CD4-positive, alpha-beta T cell treated with Interferon gamma for 1 hour (primary cell): Measurements from ENCODE around the gene MT1M.

Experiments used
- DNase-seq: peaks from one replicate; pipeline ENCODE4 v3.0.0-alpha.2; 2020

MT1M gene

DNA sequence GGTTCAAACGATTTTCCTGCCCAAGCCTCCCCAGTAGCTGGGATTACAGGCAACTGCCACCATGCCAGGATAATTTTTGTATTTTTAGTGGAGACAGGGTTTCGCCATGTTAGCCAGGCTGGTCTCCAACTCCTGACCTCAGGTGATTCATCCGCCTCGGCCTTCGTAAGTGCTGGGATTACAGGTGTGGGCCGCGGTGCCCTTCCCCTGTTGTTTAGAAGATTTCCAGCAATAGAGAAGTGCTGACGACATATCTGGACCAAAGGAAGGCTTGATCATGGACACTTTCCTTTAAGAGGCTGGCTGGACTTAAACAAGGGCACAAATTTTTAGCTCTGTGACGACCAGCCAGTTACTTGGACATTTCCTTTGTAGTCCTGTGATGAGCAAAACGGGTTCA lies 1.3 kb upstream of the MT1M start:
- no peak for DNase-seq

DNA sequence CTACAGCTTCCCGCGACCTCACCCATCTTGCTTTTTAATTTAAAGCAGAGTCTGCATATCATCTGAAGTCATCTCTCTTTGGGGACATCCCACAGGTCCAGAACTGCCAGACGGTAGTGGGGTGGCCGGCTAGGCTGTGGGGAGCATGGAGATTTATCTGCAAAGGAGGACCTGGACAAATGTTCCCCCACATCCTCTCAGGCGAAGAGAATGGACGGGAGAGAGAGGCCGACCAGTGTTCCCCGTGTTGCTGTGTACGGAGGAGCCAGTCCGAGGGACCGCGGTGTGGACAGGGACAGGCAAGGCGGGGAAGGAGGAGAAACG lies 665 bp upstream of the MT1M start:
- no peak for DNase-seq

DNA sequence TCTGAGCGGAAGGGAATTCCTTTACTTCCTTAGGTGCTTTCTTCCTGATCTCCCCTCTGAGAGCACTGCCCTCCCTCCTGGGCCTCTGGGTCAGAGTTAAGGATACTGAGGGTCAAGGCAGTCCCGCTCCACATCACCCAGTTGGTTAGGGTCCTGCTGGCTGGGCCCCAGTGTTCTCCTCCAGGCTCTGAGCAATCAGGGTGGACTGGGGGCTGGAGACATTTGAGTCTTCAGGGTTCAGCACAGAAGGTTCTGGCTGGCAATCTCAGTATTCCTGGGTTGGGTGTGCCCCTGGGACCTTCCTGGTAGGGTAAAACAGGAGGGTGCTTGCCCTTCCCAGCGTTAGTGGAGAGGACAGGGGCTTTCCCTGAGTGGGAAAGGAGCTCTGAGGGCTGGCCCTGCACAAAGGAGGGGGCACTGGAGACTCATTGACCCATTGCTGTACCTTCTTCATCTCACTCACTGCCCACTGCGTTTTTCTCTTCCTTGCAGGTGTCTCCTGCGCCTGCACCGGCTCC lies 448 bp downstream of the MT1M start:
- no peak for DNase-seq

DNA sequence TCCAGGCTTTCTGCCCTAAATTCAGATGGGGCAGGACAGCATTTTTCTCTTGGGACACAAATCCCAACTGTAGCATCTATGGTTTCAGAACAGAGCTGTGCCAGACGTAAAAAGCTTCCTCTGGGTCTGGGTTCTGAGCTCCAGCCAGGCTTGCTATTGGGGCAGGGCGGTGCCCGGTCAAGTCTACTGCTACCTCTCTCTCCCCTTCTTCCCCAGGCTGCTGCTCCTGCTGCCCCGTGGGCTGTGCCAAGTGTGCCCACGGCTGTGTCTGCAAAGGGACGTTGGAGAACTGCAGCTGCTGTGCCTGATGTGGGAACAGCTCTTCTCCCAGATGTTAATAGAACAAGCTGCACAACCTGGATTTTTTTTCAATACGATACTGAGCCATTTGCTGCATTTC lies 1.1 kb downstream of the MT1M start:
- DNase-seq: no peak

DNA sequence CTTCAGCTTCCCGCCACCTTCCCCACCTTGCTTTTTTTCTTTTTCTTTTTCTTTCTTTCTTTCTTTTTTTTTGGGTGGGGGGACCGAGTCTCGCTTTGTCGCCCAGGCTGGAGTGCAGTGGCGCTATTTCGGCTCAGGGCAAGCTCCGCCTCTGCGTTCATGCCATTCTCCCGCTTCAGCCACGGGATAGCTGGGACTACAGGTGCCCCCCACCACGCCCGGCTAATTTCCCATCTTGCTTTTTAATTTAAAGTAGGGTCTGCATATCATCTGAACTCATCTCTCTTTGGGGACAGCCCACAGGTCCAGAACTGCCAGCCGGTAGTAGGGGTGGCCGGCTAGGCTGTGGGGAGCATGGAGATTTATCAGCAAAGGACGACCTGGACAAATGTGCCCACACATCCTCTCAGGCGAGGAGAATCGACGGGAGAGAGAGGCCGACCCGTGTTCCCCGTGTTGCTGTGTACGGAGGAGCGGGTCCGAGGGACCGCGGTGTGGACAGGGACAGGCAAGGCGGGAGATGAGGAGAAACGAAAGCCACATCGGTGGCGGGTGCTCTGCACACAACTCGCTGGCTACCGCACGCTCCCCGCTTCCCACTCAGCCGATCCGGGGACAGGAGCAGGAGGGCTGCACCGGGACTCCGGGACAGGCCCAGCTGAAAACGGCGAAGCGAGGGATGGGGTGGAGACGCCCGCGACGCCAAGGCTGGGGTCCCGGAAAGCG lies 2.4 kb downstream of the MT1M start:
- DNase-seq: no peak

DNA sequence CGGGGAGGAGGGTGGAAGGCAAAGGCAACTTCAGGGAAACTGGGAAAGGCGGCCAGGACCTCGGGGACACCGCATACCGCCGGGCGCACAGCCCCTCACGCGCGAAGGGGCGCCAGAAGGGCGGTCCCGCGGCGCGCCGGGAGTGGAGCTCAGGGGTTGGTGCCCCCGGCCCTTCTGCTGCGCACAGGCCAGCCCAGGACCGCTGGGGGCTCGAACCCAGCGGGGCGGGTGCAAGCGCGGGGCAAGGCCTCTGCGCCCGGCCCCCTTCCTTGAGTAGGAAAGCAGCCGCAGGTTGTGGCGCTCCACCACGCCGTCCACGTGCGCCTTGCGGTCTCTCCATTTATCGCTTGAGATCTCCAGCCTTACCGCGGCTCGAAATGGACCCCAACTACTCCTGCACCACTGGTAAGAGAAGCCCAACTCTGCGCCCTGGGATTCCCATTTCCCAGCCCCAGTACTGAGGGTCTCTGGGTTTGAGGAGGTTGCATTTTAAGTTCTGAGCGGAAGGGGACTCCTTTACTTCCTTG lies 3.0 kb downstream of the MT1M start:
- DNase-seq: no peak

DNA sequence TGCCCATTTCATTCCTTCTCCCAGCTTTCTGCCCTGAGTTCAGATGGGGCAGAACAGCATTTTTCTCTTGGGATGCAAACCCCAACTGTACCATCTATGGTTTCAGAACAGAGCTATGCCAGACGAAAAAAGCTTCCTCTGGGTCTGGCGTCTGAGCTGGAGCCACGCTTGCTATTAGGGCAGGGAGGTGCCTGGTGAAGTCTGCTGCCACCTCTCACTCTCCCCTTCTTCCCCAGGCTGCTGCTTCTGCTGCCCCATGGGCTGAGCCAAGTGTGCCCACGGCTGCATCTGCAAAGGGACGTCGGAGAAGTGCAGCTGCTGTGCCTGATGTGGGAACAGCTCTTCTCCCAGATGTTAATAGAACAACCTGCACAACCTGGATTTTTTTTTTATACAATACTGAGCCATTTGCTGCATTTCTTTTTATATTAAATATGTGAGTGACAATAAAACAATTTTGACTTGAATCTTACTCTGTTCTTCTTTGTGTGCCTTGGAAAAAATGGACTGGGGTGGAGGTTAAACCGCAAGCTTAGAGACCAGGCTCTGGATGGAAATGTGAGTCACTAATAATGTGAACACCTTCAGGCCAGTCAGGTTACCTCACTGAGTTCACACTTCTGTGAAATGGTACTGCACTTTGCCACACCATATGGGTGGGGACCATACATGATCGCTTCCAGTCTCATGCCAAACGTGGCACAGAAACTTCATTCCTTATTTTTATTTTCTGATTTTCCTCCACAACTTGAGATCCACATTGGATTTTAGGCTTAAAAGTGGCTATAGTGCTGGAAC lies 4.4 kb downstream of the MT1M start:
- DNase-seq: no peak

DNA sequence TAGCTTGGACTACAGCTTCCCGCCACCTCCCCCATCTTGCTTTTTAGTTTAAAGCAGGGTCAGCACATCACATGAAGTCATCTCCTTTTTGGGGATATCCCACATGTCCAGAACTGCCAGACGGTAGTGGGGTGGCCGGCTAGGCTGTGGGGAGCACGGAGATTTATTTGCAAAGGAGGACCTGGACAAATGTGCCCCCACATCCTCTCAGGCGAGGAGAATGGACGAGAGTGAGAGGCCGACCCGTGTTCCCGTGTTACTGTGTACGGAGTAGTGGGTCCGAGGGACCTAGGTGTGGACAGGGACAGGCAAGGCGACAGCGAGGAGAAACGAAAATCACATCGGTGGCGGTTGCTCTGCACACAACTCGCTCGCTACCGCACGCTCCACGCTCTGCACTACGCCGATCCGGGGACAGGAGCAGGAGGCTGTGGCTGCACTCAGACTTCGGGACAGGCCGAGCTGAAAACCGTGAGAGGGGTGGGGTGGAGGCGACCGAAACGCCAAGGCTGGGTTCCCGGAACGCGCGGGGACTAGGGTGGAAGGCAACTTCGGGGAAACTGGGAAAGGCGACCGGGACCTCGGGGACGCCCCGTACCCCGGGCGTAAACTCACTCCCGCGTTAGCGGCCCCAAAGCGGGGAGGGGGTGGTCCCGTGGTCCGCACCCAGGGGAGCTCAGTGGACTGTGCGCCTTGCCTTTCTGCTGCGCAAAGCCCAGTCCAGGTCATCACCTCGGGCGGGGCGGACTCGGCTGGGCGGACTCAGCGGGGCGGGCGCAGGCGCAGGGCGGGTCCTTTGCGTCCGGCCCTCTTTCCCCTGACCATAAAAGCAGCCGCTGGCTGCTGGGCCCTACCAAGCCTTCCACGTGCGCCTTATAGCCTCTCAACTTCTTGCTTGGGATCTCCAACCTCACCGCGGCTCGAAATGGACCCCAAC lies 5.6 kb downstream of the MT1M start, which contains the start of gene MT1A:
TSS of gene MT1A (plus strand) at position 853 of the 937 bp plus-strand sequence. CDS start at position 926, 73 bp downstream.
- DNase-seq: no peak

DNA sequence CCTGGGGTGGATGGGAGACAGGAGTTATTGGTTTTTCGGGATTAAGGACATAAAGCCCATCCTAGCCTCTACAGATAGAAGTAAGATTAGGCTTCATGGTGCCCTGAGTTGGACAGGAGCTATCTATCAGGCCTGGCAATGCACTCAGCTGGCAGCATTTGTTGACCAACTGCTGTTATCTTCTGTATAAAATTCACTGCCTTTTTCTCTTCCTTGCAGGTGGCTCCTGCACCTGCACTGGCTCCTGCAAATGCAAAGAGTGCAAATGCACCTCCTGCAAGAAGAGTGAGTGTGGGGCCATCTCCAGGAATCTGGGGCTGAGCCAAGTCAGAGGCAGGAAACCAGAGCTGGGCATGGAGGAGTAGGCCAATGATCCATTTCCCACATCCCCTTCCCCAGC lies 6.6 kb downstream of the MT1M start:
- DNase-seq: no peak

DNA sequence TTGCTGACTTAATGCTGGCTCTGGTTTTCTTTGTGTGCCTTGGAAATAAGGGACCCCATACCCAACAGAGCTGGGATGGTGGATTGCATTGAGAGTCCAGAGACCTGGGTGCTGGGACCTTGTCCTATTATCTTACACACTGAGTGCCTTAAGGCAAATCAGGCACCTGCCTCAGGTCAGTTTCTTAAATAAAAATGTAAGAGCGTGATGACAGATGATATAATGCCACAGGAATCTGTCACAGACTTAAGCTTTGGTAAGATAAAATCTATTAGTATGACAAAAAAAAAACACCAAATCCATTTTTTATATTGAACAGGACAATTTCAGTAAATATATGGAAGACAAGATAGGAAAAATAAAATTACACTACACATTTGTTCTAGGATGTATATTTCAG lies 7.6 kb downstream of the MT1M start:
- no peak for DNase-seq

DNA sequence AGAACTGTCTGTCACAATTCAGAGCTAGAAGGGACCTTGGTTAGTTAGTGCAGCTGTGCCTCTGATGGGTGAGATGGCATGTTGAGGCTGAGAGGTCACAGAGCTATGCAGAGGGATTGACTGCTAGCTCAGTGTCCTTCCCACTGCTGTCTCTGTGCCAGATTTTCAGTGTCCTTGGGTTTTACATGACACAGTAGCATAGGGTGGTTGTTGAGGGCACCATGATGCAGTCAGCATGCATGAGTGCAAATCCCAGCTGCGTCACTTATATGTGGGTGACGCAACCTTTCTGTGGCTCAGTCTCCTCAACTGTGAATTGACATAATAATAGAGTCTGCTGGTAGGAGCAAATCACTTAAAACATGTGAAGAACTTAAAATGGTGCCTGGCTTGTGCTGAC lies 8.7 kb downstream of the MT1M start:
- no peak for DNase-seq

DNA sequence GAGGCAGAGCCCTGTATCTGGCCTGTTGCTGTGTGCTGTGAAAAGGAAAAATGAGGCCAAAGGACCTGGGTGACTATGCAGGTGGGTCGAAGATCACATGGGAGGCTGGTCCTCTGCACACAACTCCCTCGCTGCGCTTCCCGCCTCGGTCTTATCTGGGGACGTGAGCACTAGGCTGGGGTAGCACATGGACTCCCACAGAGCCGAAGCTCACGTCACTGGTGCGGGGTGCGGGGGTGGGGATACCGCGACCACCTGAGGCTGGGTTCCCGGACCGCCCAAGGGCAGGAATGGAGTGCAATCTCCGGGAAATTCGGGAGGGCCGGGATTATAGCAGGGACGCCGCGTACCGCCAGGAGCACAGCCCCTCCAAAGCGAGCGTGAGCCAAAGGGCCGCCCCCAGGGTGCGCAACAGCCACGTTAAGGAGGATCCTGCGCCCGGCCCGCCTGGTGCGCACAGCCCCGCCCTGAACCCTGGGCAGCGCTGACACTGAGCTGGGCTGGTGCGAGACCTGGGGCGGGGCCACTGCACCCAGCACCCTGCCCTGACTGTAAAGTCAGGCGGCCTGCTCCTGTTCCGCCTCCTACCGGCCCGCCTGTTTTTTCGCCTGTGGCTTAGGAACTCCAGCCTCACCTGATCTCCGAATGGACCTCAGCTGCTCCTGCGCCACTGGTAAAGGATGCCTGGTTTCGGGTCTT lies 10.8 kb downstream of the MT1M start:
- DNase-seq: peak; percentile 74

DNA sequence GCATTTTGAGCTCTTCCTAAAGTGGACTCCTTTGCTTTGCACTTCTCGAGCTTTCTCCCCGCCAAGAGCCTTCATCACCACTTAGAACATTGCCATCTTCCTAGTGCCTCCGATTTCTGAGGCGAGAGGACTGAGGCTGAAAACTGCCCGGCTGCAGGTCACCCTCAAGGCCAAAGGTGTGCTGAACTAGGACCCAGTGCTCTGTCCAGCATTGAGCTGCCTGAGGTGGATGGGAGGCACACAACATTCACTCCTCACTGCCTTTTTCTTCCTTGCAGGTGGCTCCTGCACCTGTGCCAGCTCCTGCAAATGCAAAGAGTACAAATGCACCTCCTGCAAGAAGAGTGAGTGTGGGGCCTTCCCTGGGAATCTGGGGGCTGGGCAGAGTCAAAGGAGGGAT lies 11.4 kb downstream of the MT1M start:
- no peak for DNase-seq

DNA sequence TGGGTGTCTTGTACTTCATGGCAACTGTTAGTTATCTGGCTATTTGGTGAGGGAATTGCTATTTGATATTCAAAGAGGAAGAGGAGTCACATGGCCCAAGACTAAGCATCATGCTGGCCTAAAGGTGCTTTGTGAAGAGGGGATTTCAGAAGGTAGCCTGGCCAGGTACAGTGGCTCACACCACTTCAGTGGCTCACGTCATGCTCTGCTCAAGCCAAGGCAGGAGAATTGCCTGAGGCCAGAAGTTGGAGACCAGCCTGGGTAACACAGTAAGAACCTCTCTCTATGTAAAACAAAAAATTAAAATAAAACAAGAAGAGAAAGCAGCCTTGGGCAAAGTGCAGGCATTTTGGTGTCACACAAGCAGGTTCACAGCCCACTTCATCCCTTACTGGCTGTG lies 12.9 kb downstream of the MT1M start:
- DNase-seq: no peak

DNA sequence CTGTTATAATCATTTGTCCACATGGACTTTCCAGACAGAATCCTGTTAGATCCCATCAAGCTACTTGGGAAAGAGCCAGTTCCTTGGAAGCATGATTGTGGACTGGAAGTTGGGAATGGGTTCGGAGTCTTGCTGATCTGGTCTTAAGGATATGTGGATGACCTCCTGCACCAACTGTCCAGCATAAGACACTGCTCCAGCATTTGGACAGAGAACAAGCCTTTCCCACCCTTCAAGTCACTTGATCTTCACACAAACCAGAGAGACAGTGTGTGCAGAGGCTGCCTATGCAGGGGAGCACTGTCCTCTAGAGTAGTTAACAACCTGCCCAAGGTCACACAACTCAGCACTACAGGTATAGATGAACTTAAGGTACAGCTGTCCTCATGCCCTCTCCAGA lies 13.4 kb downstream of the MT1M start:
- no peak for DNase-seq

DNA sequence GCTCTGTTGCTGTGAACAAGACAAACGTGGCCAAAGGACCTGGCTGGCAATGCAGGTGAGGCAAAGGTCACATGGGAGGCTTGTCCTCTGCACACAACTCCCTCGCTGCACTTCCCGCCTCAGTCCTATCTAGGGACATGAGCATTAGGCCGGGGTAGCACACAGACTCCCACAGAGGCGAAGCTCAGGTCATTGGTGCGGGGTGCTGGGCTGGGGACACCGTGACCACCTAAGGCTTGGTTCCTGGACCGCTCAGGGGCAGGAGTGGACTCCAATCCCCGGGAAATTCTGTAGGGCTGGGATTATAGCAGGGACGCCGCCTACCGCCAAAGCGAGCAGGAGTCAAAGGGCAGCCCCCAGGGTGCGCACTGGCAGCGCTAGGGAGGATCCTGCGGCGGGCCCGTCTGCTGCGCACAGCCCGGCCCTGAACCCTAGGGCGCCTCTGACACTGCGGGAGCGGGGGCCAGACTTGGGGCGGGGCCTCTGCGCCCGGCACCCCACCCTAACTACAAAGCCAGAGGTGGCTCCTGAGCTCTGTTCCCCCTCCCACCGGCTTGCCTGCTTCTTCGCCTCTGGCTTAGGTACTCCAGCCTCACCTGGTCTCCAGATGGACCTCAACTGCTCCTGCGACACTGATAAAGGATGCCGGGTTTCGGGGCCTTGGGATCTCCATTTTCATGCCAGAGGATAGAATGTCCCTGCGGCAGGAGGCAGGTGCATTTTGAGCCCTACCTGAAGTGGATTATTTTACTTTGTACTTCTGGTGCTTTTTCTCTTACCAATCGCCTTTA lies 15.4 kb downstream of the MT1M start:
- no peak for DNase-seq

DNA sequence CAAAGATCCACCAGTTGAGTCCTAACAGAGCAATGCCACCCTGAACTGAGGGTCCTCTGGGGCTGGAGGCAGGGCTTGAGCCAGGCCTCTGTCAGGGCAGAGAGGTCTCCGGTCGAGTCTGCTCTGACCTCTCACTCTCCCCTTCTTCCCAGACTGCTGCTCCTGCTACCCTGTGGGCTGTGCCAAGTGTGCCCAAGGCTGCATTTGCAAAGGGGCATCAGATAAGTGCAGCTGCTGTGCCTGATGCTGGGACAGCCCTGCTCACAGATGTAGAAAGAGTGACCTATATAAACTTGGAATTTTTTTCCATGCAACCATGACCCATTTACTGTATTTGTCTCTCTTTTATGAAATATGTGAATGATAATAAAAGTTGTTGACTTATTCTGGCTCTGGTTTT lies 16.8 kb downstream of the MT1M start:
- DNase-seq: no peak

DNA sequence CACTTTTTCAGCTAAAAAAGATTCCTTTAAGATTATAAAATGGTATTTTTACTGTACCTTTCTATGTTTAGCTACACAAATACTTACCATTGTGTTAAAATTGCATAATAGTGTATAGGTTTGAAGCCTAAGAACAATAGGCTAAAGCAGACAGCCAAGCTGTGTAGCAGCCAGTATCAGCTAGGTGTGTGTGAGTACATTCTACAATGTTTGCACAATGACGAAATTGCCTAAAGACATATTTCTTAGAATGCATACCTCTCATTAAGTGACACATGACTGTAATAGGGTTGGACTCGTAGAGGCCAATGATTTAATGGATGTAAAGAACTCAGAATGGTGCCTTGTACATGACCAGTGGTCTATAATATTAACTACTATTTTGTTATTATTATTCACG lies 17.4 kb downstream of the MT1M start:
- no peak for DNase-seq

DNA sequence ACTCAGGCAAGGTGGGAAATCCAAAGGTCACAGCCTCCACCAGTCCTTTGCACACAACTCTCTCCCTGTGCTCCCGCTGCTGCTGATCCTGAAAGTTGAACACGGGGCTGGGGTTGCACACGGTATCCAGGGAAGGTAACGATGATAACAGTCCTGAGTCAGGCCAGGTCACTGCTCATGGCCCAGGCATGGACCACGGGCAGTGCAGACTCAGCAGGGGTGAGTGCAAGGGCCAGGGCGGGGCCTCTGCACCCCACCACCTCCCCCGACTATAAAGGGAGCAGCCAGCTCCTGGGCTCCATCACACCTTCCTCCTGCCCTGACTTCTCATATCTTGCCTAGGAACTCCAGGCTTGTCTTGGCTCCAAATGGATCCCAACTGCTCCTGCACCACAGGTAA lies 19.1 kb downstream of the MT1M start, which contains the start of gene MT1B:
TSS of gene MT1B (plus strand) at position 301 of the 400 bp plus-strand sequence. CDS start at position 369, 68 bp downstream.
- no peak for DNase-seq

DNA sequence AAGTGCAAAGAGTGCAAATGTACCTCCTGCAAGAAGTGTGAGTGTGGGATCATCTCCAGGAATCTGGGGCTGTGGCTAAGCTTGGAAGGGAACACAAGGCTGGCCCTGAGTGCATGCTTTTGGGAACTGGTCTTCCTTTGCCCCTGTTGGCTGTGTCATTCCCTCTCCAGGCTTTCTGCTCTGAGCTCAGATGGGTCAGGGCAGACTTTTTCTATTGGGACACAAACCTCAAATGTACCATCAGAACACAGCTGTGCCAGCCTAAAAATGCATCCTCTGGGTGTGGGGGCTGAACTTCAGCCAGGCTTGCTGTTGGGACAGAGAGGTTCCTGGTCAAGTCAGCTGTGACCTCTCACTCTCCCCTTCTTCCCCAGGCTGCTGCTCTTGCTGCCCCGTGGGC lies 20.1 kb downstream of the MT1M start:
- no peak for DNase-seq

DNA sequence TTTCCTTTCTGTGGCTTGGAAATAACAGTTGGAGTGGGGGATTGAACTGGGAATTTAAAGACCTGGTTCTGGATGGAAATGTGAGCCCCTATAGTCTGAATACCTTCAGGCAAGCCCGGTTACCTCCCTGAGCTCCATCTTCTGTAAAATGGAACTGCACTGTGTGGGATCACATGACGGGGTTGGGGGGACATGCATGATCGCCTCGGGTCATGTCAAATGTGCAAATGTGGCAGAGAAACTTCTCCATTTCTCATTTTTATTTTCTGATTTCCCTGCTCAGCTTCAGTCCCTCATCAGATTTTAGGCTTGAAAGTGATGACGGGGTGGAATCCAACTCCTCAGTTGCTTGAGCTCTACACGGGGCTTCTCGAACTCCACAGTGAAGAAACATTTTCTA lies 20.8 kb downstream of the MT1M start:
- no peak for DNase-seq
